ENCODE results near the gene REM2.
"Not testable (repeated sequence)": the region's sequence is repeated elsewhere in the genome, so short reads cannot be mapped to it uniquely, and the experiment has no call there.

REM2 gene

DNA sequence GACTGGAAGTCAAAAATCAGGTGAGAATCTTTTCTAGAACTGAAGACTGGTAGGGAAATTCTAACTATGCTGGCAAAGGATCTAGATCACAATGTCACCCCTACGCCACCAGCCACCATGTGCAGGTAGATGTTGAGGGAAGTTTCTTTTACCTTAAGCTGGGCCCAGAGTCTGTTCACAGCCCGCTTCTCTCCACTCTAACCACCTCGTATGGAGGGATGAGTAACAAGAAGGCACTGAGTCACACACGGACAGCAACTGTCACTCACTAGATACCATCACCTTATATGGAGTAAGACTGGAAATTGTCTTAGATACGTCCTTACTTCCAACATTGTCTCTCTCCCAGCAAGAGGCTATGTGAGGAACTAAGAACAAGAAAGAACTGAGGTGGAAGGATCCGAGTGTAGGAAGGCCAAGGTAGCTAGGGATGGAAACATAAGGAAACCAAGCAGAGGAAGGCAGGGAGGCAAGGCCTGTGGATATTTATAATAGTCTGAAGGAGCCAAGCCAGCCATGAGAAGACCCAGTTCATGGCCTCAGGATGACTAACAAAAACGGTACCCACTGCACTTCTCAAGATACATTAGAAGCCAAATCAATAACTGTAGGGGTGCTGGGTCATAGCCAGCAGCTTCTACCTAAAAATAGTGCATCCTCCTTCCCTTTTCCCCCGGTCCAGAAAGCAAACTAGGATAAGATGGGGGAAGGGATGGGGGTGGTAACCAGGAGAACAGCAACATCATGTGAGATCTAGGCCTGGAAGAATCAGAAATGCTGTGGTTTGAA, 15.5 kb downstream of the REM2 start:
- no peak for DNase-seq

DNA sequence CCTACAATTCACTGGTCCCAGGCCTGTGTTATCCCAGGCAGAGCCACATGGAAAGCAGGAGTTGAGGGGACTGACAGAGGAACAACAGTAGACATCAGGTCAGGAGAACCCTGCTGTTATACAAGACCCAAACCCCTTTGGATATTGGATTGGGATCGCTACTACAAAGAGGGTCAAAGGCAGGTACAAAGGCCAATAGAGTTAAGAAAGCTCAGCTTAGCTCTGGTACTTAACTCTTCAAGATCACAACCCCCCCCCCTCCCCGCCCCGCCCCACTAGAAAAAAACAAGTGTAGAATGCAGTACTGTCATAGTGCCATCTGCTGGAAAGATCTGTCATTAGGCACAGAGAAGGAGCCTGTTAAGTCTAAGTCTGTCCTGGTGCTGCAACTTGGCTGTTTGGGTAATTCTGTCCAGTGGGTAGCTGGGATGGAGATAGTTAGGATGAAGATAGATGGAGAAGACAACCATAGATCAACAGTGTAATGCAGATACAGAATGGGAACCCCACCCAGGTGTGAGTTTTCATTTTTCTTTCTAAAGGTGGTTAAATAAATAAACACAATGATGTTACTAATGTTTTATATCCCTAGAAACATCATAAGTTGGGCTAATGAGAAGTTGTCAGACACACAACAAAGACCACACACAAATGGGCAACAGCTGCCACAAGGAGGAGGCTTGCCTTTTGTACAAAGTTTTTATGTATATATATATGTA, 17.2 kb downstream of the REM2 start:
- peak in 1 of 2 experiments; percentile 28 for DNase-seq

DNA sequence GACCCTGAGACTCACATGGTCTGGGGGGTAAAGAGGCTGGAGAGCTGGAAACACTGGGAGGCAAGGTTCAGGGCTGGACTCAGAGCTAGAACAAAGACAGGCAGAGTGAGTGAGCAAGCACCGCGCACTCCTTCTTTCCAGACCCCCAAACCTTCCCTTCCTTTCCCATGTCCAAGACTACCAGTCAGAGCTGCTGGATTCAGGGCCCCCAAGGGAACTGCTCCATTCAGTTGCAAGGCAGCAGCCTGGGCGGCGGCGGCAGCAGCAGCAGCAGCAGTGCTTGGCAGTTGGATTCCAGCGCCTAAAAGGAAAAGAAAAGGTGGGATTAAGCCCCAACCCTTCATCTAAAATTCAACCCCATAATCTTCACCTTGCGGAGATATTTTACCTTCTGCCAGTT, 18.8 kb downstream of the REM2 start:
- DNase-seq: no peak

DNA sequence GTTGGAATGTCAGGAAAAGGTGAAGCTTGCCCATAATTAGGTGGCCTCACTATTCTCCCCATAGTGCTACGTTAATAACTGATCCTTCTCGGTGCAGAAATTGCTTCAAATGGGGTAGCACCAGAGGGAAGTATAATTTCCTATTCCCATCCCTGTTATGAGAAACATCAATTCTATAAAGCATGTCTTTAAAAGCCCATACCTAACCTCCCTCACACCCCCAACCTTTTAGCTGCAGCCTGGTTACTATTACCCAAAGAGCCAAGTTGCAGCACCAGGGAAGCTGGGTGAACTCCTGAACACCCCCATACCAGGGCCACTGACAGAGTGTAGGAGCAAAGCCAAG, 20.7 kb downstream of the REM2 start:
- no peak for DNase-seq

DNA sequence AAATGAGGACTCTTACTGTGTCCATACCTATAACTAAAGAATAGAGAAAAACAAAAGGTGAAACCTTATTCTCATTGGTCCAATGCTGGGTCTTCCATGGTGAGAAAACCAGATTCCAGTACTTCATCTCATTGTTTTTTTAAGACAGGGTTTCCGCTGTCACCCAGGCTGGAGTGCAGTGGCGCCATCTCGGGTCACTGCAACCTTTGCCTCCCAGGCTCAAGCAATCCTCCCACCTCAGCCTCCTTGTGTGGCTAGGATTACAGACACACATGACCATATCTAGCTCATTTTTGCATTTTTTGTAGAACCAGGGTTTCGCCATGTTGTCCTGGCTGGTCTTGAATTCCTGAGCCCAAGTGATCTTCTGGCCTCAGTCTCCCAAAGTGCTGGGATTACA, 22.6 kb downstream of the REM2 start:
- DNase-seq: no peak

DNA sequence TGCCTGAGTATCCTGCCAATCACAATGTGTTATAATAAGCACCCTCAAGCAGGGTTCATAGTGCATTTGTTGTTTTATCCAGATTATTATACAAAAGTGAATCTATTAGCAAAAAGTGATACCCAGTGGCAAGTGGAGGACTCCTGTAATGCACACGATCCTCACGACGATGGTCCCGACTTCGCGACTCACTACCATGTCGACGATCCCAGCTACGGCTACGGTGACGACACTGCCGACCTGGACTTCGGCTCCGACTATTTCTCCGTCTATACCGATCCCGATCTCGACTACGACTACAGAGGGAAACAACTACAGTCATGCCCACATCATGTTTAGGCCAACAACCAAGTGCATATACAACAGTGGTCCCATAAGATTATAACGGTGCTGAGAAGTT, 23.1 kb downstream of the REM2 start:
- no peak for DNase-seq

DNA sequence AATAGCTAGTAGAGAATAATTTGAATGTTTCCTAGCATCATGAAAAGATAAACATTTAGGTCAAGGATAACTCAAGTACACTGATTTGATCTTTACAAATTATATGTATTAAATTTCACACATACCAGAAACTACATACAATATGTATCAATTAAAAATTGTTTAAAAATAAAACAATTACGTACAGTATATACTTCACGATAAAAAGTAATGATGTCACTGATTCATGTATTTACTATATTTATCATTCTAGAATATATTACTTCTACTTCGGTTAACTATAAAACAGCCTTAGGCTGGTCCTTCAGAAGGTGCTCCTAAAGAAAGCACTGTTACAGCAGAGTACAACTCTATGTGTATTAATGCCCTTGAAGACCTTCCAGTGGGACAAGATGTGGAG, 24.4 kb downstream of the REM2 start:
- no peak for DNase-seq

DNA sequence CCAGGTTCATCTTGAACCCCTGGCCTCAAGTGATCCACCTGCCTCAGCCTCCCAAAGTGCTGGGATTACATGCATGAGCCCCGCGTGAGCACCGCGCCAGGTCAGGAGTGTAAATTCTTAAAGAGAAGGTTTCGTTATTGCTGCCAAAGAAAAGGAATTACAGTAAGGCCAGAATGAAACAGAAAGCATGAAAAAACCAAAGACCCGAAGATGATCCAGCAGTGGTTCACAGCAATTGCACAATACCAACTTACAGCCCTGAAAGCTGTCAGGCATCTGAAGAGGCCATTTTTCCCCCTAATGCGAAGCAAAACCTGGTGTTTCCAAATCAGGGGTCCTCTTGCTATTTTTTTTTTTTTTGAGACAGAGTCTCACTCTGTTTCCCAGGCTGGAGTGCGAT, 25.6 kb downstream of the REM2 start:
- no peak for DNase-seq

DNA sequence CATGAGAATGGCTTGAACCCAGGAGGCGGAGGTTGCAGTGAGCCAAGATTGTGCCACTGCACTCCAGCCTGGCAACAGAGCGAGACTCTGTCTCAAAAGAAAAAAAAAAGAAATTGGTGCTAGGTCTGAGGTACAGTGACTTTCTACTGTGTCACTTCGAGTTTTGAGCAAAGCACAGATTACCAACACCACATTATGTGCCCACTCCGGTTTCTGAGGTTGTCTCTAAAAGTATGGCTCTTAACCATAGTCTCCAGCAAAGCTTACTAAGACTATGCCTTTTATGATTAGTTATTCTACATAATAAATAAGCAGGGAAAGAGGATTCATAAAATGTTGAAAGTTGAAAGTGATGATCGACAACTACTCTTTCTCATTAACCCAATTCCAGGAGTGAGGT, 27.9 kb downstream of the REM2 start:
- DNase-seq: no peak

DNA sequence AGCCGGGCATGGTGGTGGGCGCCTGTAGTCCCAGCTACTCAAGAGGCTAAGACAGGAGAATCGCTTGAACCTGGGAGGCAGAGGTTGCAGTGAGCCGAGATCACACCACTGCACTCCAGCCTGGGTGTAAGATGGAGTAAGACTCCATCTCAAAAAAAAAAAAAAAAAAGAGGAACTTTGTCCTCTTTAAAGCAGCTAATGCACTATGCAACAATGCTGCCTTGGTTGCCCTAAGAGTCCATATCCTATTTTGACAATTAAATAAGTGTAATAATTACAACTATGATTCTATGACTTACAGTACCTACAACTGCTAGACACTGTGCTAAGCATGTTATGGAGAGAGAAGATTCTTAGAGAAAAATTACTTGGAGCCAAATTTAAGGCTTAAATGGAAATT, 31.8 kb downstream of the REM2 start:
- not testable (repeated sequence) for DNase-seq

DNA sequence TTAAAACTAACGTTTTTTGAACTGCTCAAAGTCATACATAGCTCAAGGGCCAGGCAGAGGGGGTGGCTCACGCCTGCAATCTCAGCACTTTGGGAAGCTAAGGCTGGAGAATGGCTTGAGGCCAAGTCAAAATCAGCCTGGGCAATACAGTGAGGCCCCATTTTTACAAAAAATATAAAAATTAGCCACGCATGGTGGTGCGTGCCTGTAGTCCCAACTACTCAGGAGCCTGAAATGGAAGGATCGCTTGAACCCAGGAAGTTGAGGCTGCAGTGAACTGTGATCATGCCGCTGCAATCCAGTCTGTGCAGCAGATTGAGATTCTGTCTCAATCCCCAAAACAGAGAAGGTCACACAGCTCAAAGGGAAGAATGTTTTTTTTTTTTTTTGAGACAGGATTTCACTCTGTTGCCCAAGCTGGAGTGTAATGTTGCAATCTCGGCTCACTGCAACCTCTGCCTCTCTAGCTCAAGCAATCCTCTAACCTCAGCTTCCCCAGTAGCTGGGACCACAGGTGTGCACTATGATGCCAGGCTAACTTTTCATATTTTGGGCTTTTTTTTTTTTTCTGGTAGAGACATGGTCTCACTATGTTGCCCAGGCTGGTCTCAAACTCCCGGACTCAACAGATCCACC, 33.0 kb downstream of the REM2 start:
- no peak for DNase-seq

DNA sequence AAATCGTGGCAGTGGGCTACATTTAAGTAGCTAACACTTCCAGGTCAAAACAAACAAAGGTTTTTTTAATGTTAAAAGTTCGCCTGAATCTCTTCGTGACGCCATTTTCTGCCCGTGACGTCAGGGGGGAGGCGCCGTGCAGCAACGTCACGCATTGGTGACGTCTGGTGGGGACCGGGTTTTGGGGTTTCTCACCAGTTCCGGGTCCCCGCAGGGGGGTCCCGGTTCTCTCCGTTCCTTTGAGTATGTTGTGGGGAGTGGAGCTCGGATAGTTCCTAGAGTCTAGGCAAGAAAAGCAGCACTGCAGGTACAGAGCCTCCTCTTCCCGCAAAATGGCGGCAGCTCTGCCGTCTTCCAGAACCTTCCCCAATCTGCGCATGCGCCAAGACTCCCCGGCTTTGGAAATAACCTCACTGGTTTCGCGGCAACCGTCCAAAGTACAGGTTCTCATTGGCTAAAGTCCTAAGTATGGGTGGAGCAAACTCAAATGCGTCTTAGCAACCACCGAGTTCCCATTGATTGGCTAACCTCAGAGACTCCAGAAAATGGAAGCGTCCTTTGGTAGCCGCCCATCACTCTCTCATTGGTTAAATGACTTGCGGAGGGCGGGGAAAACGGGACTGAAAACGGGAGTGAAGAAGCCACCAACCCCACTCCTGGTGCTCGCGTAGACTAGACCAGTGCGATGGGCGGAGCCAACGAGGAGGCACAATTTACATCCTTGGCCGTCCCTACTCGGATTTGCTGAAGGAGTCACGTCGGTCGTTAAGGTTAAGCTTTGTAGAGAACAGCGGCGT, 36.0 kb downstream of the REM2 start, which contains the start of gene RBM23:
Gene RBM23, minus strand, starts transcription at position 346 of the 797 bp plus-strand sequence.
- DNase-seq: peak; percentile 99 to 100

DNA sequence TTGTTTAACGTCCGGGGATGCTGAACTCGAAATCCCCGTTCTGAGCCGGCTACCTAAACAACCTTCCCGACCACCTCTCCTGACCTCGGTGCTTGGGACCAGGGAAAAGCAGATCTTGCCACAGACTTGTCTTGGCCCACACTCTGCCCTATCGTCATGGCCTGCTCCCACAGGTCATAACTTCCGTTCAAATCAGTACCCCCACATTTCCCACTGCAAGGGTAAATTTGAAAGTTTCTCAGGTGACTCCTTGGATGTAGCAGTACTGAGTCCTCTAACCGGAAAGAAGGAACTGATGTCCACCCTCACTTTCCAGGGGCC, 36.5 kb downstream of the REM2 start:
- no peak for DNase-seq

DNA sequence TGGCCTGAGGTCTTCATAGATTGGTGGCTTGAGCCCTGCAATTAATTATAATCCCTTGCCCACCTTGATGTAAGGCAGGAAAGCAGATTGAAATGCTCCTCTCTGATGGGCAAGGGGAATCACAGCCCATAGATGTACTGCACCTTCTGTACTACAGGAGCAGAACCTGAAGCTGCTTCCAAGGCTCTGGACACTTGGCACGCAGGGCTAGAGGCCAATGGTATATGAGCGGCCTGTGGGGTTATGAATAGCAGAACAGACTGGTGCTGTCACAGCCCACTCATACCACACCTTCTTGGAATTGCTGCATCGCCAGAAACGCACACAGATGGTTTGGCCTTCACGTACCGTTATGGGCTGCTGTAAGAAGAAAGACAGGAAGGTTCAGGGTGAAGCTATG, 37.7 kb downstream of the REM2 start:
- DNase-seq: no peak

DNA sequence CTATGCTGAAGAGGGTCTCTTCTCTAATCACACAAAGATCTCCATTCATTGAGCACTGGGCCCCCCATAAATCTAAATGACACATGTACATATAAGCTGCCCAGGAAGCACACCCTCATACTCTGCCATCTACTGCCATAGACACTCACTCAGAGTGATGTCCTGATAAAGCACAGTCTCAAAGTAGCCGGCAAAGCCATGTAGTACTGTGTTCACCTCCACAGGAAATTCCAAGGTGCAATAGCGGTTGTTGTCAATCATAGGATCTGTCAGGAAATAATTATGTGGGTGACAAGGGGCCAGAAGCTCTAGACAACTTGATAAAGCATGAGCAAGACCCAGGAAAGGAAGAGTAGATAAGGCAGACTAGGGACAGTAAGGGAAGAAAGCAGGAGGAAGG, 39.3 kb downstream of the REM2 start:
- DNase-seq: no peak

DNA sequence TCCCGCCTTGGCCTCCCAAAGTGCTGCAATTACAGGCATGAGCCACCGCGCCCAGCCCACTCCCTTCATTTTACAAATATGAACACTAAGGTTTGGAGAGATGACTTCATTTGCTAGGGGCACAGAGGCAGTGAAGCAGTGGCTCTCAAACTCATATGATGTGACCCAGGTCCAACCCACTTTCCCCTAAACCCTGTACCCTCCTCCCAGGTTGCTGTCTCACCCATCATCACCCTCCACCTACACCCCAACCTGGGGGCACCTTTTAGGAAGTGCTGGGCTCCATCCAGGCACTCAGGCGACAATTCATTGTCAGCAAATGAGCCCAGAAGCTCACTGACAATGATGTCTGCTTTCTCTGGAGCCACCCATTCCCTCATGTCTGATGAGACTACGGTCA, 40.7 kb downstream of the REM2 start:
- DNase-seq: no peak

DNA sequence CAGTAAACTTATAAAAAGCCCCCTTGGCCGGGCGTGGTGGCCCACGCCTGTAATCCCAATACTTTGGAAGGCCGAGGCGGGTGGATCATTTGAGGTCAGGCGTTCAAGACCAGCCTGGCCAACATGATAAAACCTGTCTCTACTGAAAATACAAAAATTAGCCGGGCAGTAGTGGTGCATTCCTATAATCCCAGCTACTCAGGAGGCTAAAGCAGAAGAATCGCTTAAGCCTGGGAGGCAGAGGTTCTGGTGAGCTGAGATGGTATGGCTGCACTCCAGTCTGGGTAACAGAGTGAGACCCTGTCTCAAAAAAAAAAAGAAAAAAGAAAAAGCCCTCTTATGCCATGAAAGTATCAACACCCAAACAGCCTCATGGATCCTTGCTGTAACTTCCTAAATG, 42.5 kb downstream of the REM2 start:
- DNase-seq: no peak

DNA sequence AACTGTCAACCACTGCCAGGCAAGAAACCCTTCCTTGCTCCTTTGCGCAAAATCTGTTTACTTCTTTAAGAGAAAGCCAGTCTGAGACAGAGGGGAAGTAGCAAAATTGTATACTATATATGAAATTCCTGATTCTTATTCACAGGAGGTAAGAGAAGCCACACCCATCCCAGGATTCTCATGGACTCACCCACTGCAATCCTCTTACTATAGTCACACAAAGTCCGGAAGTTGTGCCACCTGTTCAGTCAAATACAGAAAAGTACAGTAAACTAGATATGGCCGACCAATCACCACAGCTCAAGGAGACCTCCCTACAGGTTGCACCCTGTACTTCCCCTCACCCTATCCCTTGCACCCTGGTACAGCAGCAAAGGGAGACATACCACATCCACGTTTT, 43.3 kb downstream of the REM2 start:
- DNase-seq: no peak

DNA sequence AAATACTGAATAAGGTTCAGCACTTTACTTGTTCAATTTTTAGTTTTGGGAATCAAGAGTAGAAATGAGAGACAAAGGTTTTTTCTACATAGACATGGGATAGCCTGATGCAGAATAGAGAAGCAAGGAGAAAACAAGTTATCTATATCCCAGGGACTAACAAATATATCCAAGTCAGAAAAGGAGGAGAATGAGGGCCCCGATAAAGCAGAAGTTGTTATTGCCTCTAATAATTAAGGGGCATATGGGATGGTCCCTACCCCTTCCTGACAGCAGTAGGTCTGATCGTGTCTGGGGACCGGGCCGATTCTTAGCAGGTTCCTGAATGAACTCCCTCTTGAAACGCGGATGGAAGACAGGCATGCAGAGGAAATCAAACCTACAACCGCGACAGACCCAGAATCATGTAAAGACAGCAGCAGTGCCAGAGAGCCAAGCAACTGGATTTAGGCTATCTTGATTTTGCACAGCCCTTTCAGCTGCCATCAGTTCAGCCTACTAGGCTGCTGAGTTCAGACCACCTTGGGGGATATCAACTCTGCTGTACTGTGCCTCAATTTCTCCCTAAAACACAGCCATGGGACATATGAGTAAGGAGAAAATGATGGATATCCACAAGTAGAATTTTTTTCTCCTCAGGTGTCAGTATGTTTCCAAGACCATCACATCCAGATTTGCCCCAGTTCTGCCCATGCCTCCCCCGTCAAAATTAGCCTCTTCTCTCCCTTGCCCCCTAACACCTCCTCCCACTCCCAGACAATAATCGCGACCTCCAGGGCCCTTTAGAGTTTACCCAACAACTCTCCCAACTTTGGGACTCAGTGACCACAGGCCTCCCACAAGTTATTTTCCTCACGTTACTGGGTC, 45.4 kb downstream of the REM2 start:
- DNase-seq: no peak

DNA sequence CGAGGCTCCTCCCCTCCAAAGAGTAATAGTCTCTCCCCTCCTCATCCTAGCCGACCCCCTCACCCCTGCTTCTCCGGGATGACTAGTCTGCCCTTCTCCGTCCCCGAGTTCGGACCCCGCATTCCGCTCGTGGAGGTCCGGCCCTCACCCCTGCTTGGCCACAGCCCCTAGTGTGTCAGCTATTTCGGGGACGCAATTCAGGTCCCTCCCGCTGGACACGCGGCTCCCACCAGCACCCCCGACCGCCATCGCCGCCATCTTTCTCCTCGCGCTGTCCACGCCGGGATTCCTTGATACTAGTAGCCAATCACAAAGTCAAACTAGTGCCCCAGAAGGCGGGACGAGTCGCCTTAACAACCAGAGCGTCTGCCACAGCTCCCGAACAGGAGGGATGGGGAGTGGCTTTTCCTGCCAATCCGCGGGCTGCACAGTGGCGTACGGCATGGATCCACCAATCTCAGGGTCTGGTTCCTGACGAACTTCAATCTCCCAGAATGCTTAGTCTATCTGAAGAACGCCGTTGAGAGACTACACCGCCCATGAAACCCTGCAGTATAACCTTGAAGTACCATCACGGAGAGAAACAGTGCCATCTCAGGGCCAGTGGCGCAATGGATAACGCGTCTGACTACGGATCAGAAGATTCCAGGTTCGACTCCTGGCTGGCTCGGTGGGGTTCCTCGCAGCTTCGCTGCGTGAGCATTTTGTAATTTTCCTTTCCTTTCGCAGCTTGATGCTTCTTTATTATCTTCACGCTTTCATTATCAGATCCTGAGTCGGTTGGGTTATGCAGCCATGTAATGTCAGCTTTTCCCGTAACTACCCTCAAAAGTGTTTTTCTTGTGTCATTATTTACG, 46.3 kb downstream of the REM2 start, which contains the start of gene PRMT5:
Gene PRMT5, minus strand, starts transcription at position 273 of the 857 bp plus-strand sequence. Its CDS starts 15 bp downstream, at position 258.
- peak; percentile 98 for DNase-seq

DNA sequence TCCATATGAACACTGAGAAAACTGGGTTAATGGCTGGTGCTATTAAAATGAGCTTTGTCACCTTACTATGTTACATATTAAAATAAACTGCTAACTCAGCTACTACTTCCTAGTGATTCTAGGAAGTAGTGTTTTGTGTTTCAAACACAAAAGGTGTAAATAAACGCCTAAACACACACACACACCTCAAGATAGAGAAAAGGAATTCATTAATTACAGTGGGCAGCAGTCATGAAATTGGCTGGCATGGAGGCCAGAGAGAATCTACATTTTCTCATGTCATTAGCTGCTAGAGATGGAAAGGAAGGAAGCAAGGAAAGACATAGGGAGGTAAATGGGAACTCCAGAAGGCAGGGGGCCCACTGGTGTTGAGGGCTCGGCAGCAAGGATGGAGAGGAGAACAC, 46.9 kb downstream of the REM2 start:
- no peak for DNase-seq

Measured in NCI-H1930 (cell line).